ENCODE measurements around the gene OR2AG1. TPM values are rescaled to one million over a fixed set of nuclear protein-coding genes. Genes with fewer than 3 reads are reported as not detected.

Gene OR2AG1
- total RNA-seq, 1 experiment from 2014 or later: not detected

- ATAC-seq: no peak
- TF ChIP-seq, protein P1, sequence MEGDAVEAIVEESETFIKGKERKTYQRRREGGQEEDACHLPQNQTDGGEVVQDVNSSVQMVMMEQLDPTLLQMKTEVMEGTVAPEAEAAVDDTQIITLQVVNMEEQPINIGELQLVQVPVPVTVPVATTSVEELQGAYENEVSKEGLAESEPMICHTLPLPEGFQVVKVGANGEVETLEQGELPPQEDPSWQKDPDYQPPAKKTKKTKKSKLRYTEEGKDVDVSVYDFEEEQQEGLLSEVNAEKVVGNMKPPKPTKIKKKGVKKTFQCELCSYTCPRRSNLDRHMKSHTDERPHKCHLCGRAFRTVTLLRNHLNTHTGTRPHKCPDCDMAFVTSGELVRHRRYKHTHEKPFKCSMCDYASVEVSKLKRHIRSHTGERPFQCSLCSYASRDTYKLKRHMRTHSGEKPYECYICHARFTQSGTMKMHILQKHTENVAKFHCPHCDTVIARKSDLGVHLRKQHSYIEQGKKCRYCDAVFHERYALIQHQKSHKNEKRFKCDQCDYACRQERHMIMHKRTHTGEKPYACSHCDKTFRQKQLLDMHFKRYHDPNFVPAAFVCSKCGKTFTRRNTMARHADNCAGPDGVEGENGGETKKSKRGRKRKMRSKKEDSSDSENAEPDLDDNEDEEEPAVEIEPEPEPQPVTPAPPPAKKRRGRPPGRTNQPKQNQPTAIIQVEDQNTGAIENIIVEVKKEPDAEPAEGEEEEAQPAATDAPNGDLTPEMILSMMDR (IDR thresholded peaks at IDR 0.05): no peak
- TF ChIP-seq POLR2AphosphoS5 (IDR thresholded peaks at IDR 0.05; ENCODE audit: low read depth, low read length): no peak
- H3K27ac ChIP-seq (ENCODE audit: low read length): no peak overlapping the region
- BruUV-seq (replicated peaks): no TSS peak
- ChIA-PET POLR2A (no interaction called here), CTCF (no interaction called here)
- H3K9me3 ChIP-seq (ENCODE audit: control insufficient read depth, insufficient read depth, low read depth, low read length): no peaks in the 10 kb centered on the region
- DNase-seq (ENCODE audit: low read depth, low spot score): no peak
- H3K36me3 ChIP-seq (ENCODE audit: control insufficient read depth, insufficient read depth, low read length): no peaks in the 10 kb centered on the region
- intact Hi-C loops (cut with micrococcal nuclease; ENCODE audit: unreplicated experiment): no loop called here
- H3K4me3 ChIP-seq (ENCODE audit: low read depth in 2 of 2, low read length in 2 of 2): no peak overlapping the region
- 0 out of 2 replicates have a peak, but pooled peaks cover 3% of the 10 kb centered on the region for H3K4me1 ChIP-seq (ENCODE audit: control insufficient read depth, insufficient read depth, low read length)
- in situ Hi-C loops (cut with HindIII; ENCODE audit: low pct_unique_long_range_greater_than_20kb, low sequenced_read_pairs): no loop called here
- peaks cover 4% of the 10 kb centered on the region; the same call in 1 of the 2 replicates for H3K27me3 ChIP-seq (ENCODE audit: control insufficient read depth, insufficient read depth, low read length)
These were observed 48.2 kb upstream of the OR2AG1 start for GRCh38 chr11:6734616-6735015.

- Histone ChIP-seq H3K36me3 (ENCODE audit: control insufficient read depth, insufficient read depth, low read length) (no peaks in the 10 kb centered on the region), H3K27ac (ENCODE audit: low read length) (no peak overlapping the region), H3K27me3 (ENCODE audit: control insufficient read depth, insufficient read depth, low read length) (peaks cover 6% of the 10 kb centered on the region; the same call in 1 of the 2 replicates), H3K9me3 (ENCODE audit: control insufficient read depth, insufficient read depth, low read depth, low read length) (no peaks in the 10 kb centered on the region), H3K4me3 (ENCODE audit: low read depth in 2 of 2, low read length in 2 of 2) (no peak overlapping the region), H3K4me1 (ENCODE audit: control insufficient read depth, insufficient read depth, low read length) (0 out of 2 replicates have a peak, but pooled peaks cover 3% of the 10 kb centered on the region)
- ATAC-seq: no peak; the same call in 1 of the 2 replicates
- in situ Hi-C loops (cut with HindIII; ENCODE audit: low pct_unique_long_range_greater_than_20kb, low sequenced_read_pairs): no loop called here
- intact Hi-C loops (cut with micrococcal nuclease; ENCODE audit: unreplicated experiment): no loop called here
- no peak for DNase-seq (ENCODE audit: low read depth, low spot score)
- ChIA-PET CTCF (interaction anchor here (0.6 kb wide), 1 partner anchor 22 kb away, joined by 3 read pairs; no protein-coding TSS in a partner anchor), POLR2A (no interaction called here)
- TF ChIP-seq SIN3A (IDR thresholded peaks at IDR 0.05; ENCODE audit: borderline replicate concordance, insufficient read depth, low read depth, low read length) (no peak), REST (IDR thresholded peaks at IDR 0.05; ENCODE audit: insufficient read depth in 1 of 2, low read depth in 2 of 2, low read length in 1 of 2) (no peak), POLR2AphosphoS5 (IDR thresholded peaks at IDR 0.05; ENCODE audit: low read depth, low read length) (no peak), TCF7L2 (IDR thresholded peaks at IDR 0.05; ENCODE audit: low read depth, low read length) (no peak)
- TF ChIP-seq, protein P1 (IDR thresholded peaks at IDR 0.05): no peak
- BruUV-seq (replicated peaks): no TSS peak
These were observed 47.5 kb upstream of the OR2AG1 start for GRCh38 chr11:6735306-6735705.
